Endothelial cell of umbilical vein (primary cell): ENCODE results near the gene RPUSD4. TPM values are rescaled to one million over a fixed set of nuclear protein-coding genes. Genes with fewer than 3 reads are reported as not detected.

Experiments
- BruUV-seq: library from RNA; stranded (reverse); fragments of 400-500 nt; replicated peaks from 2 replicates; lab custom pipeline; 2021; lab: Mats Ljungman, UMichigan
- CTCF ChIA-PET: fragments of 300-600, 350-600 bp; sonication (Branson Sonifier 250); formaldehyde crosslinking; loops from one replicate; lab custom pipeline; 2021; ENCODE audit warnings: antibody characterized with exemption, inconsistent platforms; lab: Charles Lee
- POLR2A ChIA-PET: fragments of 300-600, 350-600 bp; sonication (Branson Sonifier 250); formaldehyde crosslinking; loops from one replicate; lab custom pipeline; 2021; ENCODE audit warnings: antibody characterized with exemption, inconsistent platforms; lab: Charles Lee
- DNase-seq: peaks from one replicate; pipeline ENCODE4 v3.0.0-alpha.2; 2011; ENCODE audit warnings: low read depth, low spot score
- FAIRE-seq: peaks from 2 replicates; lab custom pipeline; 2011; peaks lifted over from hg19 to GRCh38; lab: Jason Lieb, UNC
- H2AFZ ChIP-seq: 2 replicates; pipeline ENCODE4 v1.6.0; 2012; ENCODE audit warnings: low read depth, low read length, control low read depth, inconsistent platforms
- H3K27ac ChIP-seq: 2 replicates; pipeline ENCODE4 v1.5.1; 2011; ENCODE audit warnings: low read depth, mild to moderate bottlenecking, control low read depth, low read length, moderate library complexity; ENCODE audit not compliant: insufficient read depth
- H3K27me3 ChIP-seq, 2 experiments: 2 replicates each; pipeline versions ENCODE4 v1.6.0 to v1.6.1; 2011; ENCODE audit warnings: low read length in 2 of 2, mixed read lengths in 1 of 2; ENCODE audit not compliant: control insufficient read depth in 2 of 2, insufficient read depth in 2 of 2
- H3K36me3 ChIP-seq, 2 experiments: 2 replicates in 1 of 2; 3 replicates in 1 of 2; pipeline ENCODE4 v1.5.1; 2011; ENCODE audit warnings: low read length in 2 of 2, mild to moderate bottlenecking in 1 of 2, moderate library complexity in 1 of 2; ENCODE audit not compliant: control insufficient read depth in 2 of 2, insufficient read depth in 2 of 2; ENCODE audit errors: extremely low read depth in 1 of 2
- H3K4me1 ChIP-seq: 3 replicates; pipeline ENCODE4 v1.5.1; 2011; ENCODE audit warnings: mild to moderate bottlenecking, low read length; ENCODE audit not compliant: control insufficient read depth, insufficient read depth; ENCODE audit errors: extremely low read depth
- H3K4me2 ChIP-seq: 2 replicates; pipeline ENCODE4 v1.6.1; 2011; ENCODE audit warnings: low read length, control low read depth, mixed read lengths; ENCODE audit not compliant: insufficient read depth
- H3K4me3 ChIP-seq, 3 experiments: fragments of 200-600 bp in 1 of 3; sonication (generic), shearing (Covaris generic) in 1 of 3; replicated peaks in 1 of 3; 2 replicates each; pipeline ENCODE4 v1.5.1; 2011 to 2016; ENCODE audit warnings: control low read depth in 3 of 3, low read length in 3 of 3, mild to moderate bottlenecking in 2 of 3, inconsistent platforms in 1 of 3, low read depth in 1 of 3, moderate library complexity in 1 of 3; ENCODE audit not compliant: insufficient read depth in 1 of 3
- H3K79me2 ChIP-seq: 2 replicates; pipeline ENCODE4 v1.6.0; 2012; ENCODE audit warnings: low read length, inconsistent platforms; ENCODE audit not compliant: control insufficient read depth, insufficient read depth
- H3K9ac ChIP-seq: replicated peaks from 2 replicates; pipeline ENCODE3; 2011; ENCODE audit warnings: low read length, control low read depth; ENCODE audit not compliant: insufficient read depth; ENCODE audit errors: extremely low read depth
- H3K9me1 ChIP-seq: replicated peaks from 3 replicates; pipeline ENCODE4 v1.6.0; 2011; ENCODE audit warnings: mild to moderate bottlenecking, low read length; ENCODE audit not compliant: control insufficient read depth, insufficient read depth; ENCODE audit errors: extremely low read depth
- H3K9me3 ChIP-seq: replicated peaks from 2 replicates; pipeline ENCODE4 v1.5.1; 2012; ENCODE audit warnings: low read length, inconsistent platforms; ENCODE audit not compliant: control insufficient read depth, insufficient read depth
- H4K20me1 ChIP-seq: replicated peaks from 2 replicates; pipeline ENCODE3; 2011; ENCODE audit warnings: mild to moderate bottlenecking, low read length; ENCODE audit not compliant: control insufficient read depth, insufficient read depth; ENCODE audit errors: extremely low read depth
- CTCF ChIP-seq, 2 donors: IDR thresholded peaks; 1 replicate in 1 of 2; 2 replicates in 1 of 2; pipeline ENCODE4 v1.5.1; 2011; ENCODE audit warnings: low read length in 2 of 2, mild to moderate bottlenecking in 2 of 2, moderate library complexity in 2 of 2, control low read depth in 1 of 2, inconsistent platforms in 1 of 2, low read depth in 1 of 2; ENCODE audit not compliant: insufficient read depth in 1 of 2; ENCODE audit errors: extremely low read depth in 1 of 2
- EZH2 ChIP-seq: IDR thresholded peaks from 2 replicates; pipeline ENCODE4 v1.6.1; 2012; ENCODE audit warnings: borderline replicate concordance, low read depth, mild to moderate bottlenecking, moderate library complexity, low read length, inconsistent platforms; ENCODE audit not compliant: severe bottlenecking
- FOS ChIP-seq: IDR thresholded peaks from 2 replicates; pipeline ENCODE4 v1.6.1; 2011; ENCODE audit warnings: mild to moderate bottlenecking, low read length, moderate library complexity, borderline replicate concordance; ENCODE audit not compliant: insufficient read depth
- GATA2 ChIP-seq: IDR thresholded peaks from 2 replicates; pipeline ENCODE4 v1.7.0; 2011; ENCODE audit warnings: low read depth, mild to moderate bottlenecking, moderate library complexity, mixed read lengths, low read length; ENCODE audit not compliant: insufficient read length, insufficient read depth
- JUN ChIP-seq: IDR thresholded peaks from 2 replicates; pipeline ENCODE4 v1.6.1; 2011; ENCODE audit warnings: borderline replicate concordance, low read depth; ENCODE audit not compliant: insufficient read length, insufficient read depth
- MAX ChIP-seq: IDR thresholded peaks from 2 replicates; pipeline ENCODE4 v1.6.1; 2011; ENCODE audit not compliant: insufficient read depth, insufficient read length
- MYC ChIP-seq: IDR thresholded peaks from one replicate; pipeline ENCODE4 v1.6.1; 2011; ENCODE audit warnings: mild to moderate bottlenecking, low read depth, low read length
- POLR2A ChIP-seq: IDR thresholded peaks from 2 replicates; pipeline ENCODE4 v1.6.1; 2012; ENCODE audit warnings: low read depth, mild to moderate bottlenecking, control low read depth, low read length
- POLR2AphosphoS5 ChIP-seq: IDR thresholded peaks from 2 replicates; pipeline ENCODE4 v1.6.1; 2012; ENCODE audit warnings: low read depth, mild to moderate bottlenecking, control low read depth, low read length, moderate library complexity; ENCODE audit not compliant: insufficient read depth
- dilution Hi-C: fragments of 300-500 bp; cut with MboI; formaldehyde crosslinking; loops from one replicate; pipeline ENCODE4 v1.15.0; 2019; ENCODE audit warnings: low sequenced_read_pairs; ENCODE audit not compliant: extremely low pct_ligation_motif_present
- intact Hi-C: fragments of 100-400 bp; cut with micrococcal nuclease; formaldehyde crosslinking; loops from one replicate; pipeline ENCODE4 v1.10.0; 2022
- polyA plus RNA-seq, 4 experiments: library from polyadenylated mRNA; depleted of rRNA in 3 of 4; stranded (reverse) in 3 of 4; unstranded in 1 of 4; fragments of >200 nt; gene quantifications; 2 replicates each; pipeline versions ENCODE4 v1.2.1 to v1.2.3, GENCODE V29; 2011 to 2012; ENCODE audit warnings: missing spikeins in 1 of 4
- total RNA-seq: library from RNA; stranded (reverse); gene quantifications from 2 replicates; pipeline ENCODE4 v1.2.3, GENCODE V29; 2021

Gene RPUSD4
- total and polyA plus RNA-seq, 2 donors (not counting 3 experiments of a cell fraction or from before 2014, with no cell fraction given): 37.8 to 40.8 TPM

- Histone ChIP-seq H3K9me1 (no peaks in the 10 kb centered on the region), H3K4me2 (no peak overlapping the region), H3K9ac (no peak overlapping the region), H3K79me2 (no peaks in the 10 kb centered on the region), H3K9me3 (no peaks in the 10 kb centered on the region), H3K27me3 (peaks cover 0 to 3% of the 10 kb centered on the region in 2 experiments), H4K20me1 (no peaks in the 10 kb centered on the region), H3K4me1 (peaks cover 3% of the 10 kb centered on the region), H3K4me3 (no peak overlapping the region), H3K27ac (no peak overlapping the region), H3K36me3 (no peaks in the 10 kb centered on the region), H2AFZ (peak overlapping the region; percentile 13)
- DNase-seq (peak; percentile 40), FAIRE-seq (no peak)
- intact Hi-C loops: no loop called here
- ChIA-PET CTCF (interaction anchor here (0.9 kb wide), 1 partner anchor 19 kb away, joined by 4 read pairs; no protein-coding TSS in a partner anchor), POLR2A (no interaction called here)
- no TSS peak for BruUV-seq
- dilution Hi-C loops: no loop called here
- TF ChIP-seq MYC (no peak), POLR2A (no peak), POLR2AphosphoS5 (no peak), CTCF (IDR thresholded peaks at IDR 0.05; ENCODE audit: extremely low read depth in 1 of 2, insufficient read depth in 1 of 2, low read depth in 1 of 2, low read length in 2 of 2) (no peak), FOS (no peak), JUN (no peak), GATA2 (no peak), EZH2 (no peak), MAX (no peak)
These were observed 36.1 kb downstream of the RPUSD4 start for GRCh38 chr11:126175393-126175792.
